ENCODE data around the gene DNASE1L2.

DNA sequence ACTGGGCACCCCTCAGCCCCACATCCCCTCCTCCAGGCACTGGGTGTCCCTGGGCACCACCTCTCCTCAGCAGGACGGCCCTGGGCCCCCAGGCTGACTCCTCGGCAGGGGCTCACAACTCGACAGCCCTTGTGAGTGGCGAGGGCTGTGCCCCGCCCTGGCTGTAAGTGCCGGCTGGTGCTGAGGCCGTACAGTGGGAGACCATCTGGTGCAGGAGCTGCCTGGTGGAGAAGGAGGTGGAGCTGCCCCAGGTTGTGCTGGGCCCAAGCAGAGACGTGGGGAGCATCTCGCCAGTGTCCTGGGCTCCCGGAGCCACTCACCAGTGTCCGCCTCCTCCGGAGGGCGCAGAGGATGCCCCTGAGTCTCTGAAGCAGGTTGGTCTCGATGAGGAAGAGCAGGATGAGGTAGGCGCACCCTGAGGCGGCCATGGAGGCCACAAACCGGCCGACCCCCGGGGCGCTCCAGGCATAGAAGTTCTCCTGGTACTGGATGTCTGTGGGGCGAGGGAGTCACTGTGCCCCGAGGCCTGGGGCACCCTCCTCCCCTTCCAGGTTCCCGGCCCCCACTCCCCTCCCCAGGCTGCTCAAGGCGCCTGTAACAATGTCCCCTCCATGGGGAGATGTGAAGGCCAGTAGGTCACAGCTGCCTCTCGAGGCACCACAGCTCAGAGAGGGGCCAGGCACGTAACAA, 46.8 kb downstream of the DNASE1L2 start:
- TF ChIP-seq, protein P1, sequence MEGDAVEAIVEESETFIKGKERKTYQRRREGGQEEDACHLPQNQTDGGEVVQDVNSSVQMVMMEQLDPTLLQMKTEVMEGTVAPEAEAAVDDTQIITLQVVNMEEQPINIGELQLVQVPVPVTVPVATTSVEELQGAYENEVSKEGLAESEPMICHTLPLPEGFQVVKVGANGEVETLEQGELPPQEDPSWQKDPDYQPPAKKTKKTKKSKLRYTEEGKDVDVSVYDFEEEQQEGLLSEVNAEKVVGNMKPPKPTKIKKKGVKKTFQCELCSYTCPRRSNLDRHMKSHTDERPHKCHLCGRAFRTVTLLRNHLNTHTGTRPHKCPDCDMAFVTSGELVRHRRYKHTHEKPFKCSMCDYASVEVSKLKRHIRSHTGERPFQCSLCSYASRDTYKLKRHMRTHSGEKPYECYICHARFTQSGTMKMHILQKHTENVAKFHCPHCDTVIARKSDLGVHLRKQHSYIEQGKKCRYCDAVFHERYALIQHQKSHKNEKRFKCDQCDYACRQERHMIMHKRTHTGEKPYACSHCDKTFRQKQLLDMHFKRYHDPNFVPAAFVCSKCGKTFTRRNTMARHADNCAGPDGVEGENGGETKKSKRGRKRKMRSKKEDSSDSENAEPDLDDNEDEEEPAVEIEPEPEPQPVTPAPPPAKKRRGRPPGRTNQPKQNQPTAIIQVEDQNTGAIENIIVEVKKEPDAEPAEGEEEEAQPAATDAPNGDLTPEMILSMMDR (conservative IDR thresholded peaks at IDR 0.05; ENCODE audit: low read length): no peak
- no peak for TF ChIP-seq EZH2phosphoT487 (IDR thresholded peaks at IDR 0.05; ENCODE audit: borderline replicate concordance, low read depth, low read length)

Measured in OCI-LY7 (cell line).